Activated CD8-positive, alpha-beta memory T cell treated with anti-CD3 and anti-CD28 coated beads, Interleukin-2, amount 10 ng/mL, durations not matched to agents 7 days and 5 days (primary cell): ENCODE results near the gene BCAP31. TPM values are rescaled to one million over a fixed set of nuclear protein-coding genes. Genes with fewer than 3 reads are reported as not detected.
A peak's percentile ranks its signal among the peaks of the same experiment; 100 is the strongest.

Experiments used
- ATAC-seq: fragments of 150-1000 bp; cut with Tn5 transposase; one replicate; pipeline ENCODE4 v1.10.0; 2021; ENCODE audit warnings: moderate library complexity
- CTCF ChIA-PET: fragments of 350-600 bp; sonication (Branson Sonifier 250); formaldehyde crosslinking; loops from one replicate; lab custom pipeline; 2021; ENCODE audit warnings: antibody characterized with exemption; lab: Charles Lee
- DNase-seq: peaks from one replicate; pipeline ENCODE4 v3.0.0-alpha.2; 2020
- H3K27ac Mint-ChIP-seq: one replicate; pipeline ENCODE4 v1.8.0; 2021; ENCODE audit warnings: mild to moderate bottlenecking, mixed read lengths
- H3K27me3 Mint-ChIP-seq: one replicate; pipeline ENCODE4 v1.8.0; 2021; ENCODE audit warnings: mixed read lengths
- H3K36me3 Mint-ChIP-seq: one replicate; pipeline ENCODE4 v1.8.0; 2021; ENCODE audit warnings: mild to moderate bottlenecking, mixed read lengths
- H3K4me1 Mint-ChIP-seq: one replicate; pipeline ENCODE4 v1.8.0; 2021; ENCODE audit warnings: mixed read lengths
- H3K4me3 Mint-ChIP-seq: one replicate; pipeline ENCODE4 v1.8.0; 2021; ENCODE audit warnings: mild to moderate bottlenecking, moderate library complexity, mixed read lengths
- H3K9me3 Mint-ChIP-seq: one replicate; pipeline ENCODE4 v1.8.0; 2022; ENCODE audit warnings: low read depth, mixed read lengths
- total RNA-seq, 2 experiments: library from RNA; stranded (reverse); gene quantifications; one replicate each; pipeline ENCODE4 v1.2.3, GENCODE V29; 2021

BCAP31 gene
- 100 to 1,000 TPM; 137 to 148 TPM for total RNA-seq

GRCh38 chrX:153724252-153725038 is at the start of gene BCAP31, which contains the start of gene ABCD1:
TSS of gene BCAP31 (minus strand) at chrX:153724387. CDS start at chrX:153723244, 1,143 bp downstream.
TSS of gene ABCD1 (plus strand) at chrX:153724856. CDS start at chrX:153725267, 411 bp downstream.
- Mint-ChIP-seq H3K4me3 (peak within 1 kb of the TSS; percentile 90), H3K27ac (peak within 1 kb of the TSS; percentile 84), H3K27me3 (no peaks in the 10 kb centered on the region), H3K4me1 (peaks cover 39% of the 10 kb centered on the region), H3K36me3 (peaks cover 12% of the 10 kb centered on the region), H3K9me3 (no peaks in the 10 kb centered on the region)
- ATAC-seq (peak; percentile 76), DNase-seq (peak; percentile 92)
- CTCF ChIA-PET = no interaction called here

GRCh38 chrX:153773218-153773611 is 49.0 kb upstream of the BCAP31 start:
- CTCF ChIA-PET = interaction anchor here (1.1 kb wide), 1 partner anchor 10 kb away, joined by 3 read pairs; no protein-coding TSS in a partner anchor
- ATAC-seq = no peak
- H3K36me3 Mint-ChIP-seq = no peaks in the 10 kb centered on the region
- no peak for DNase-seq
- H3K27me3 Mint-ChIP-seq = no peaks in the 10 kb centered on the region
- H3K4me3 Mint-ChIP-seq = no peak overlapping the region
- no peaks in the 10 kb centered on the region for H3K9me3 Mint-ChIP-seq
- H3K27ac Mint-ChIP-seq = no peak overlapping the region
- H3K4me1 Mint-ChIP-seq = no peaks in the 10 kb centered on the region

GRCh38 chrX:153772316-153773217 is 48.4 kb upstream of the BCAP31 start:
- peaks cover 3% of the 10 kb centered on the region for H3K4me1 Mint-ChIP-seq
- CTCF ChIA-PET = interaction anchor here (1.1 kb wide), 1 partner anchor 9 kb away, joined by 3 read pairs; no protein-coding TSS in a partner anchor
- no peaks in the 10 kb centered on the region for H3K36me3 Mint-ChIP-seq

GRCh38 chrX:153771415-153772315 is 47.5 kb upstream of the BCAP31 start:
- no peak overlapping the region for H3K4me3 Mint-ChIP-seq
- H3K36me3 Mint-ChIP-seq = no peaks in the 10 kb centered on the region
- peaks cover 3% of the 10 kb centered on the region for H3K4me1 Mint-ChIP-seq
- H3K27ac Mint-ChIP-seq = no peak overlapping the region
- no peaks in the 10 kb centered on the region for H3K9me3 Mint-ChIP-seq
- no peaks in the 10 kb centered on the region for H3K27me3 Mint-ChIP-seq
- DNase-seq = no peak
- CTCF ChIA-PET = no interaction called here
- ATAC-seq = no peak

More at GRCh38 chrX:153772316-153773217, 48.4 kb upstream of the BCAP31 start:
- H3K4me3 Mint-ChIP-seq = no peak overlapping the region
- no peaks in the 10 kb centered on the region for H3K27me3 Mint-ChIP-seq
- no peaks in the 10 kb centered on the region for H3K9me3 Mint-ChIP-seq
- H3K27ac Mint-ChIP-seq = no peak overlapping the region
- ATAC-seq (no peak), DNase-seq (no peak)

- CTCF ChIA-PET = no interaction called here
- no peak for ATAC-seq
- no peaks in the 10 kb centered on the region for H3K27me3 Mint-ChIP-seq
Observed at GRCh38 chrX:153770601-153771414, 46.6 kb upstream of the BCAP31 start.

GRCh38 chrX:153769865-153770600 is 45.8 kb upstream of the BCAP31 start:
- peaks cover 5% of the 10 kb centered on the region for H3K4me1 Mint-ChIP-seq
- H3K4me3 Mint-ChIP-seq = no peak overlapping the region
- no peaks in the 10 kb centered on the region for H3K27me3 Mint-ChIP-seq
- DNase-seq = no peak
- no peaks in the 10 kb centered on the region for H3K36me3 Mint-ChIP-seq
- no peaks in the 10 kb centered on the region for H3K9me3 Mint-ChIP-seq
- H3K27ac Mint-ChIP-seq = no peak overlapping the region
- no peak for ATAC-seq
- CTCF ChIA-PET = no interaction called here

More at GRCh38 chrX:153770601-153771414, 46.6 kb upstream of the BCAP31 start:
- H3K4me1 Mint-ChIP-seq = peaks cover 5% of the 10 kb centered on the region
- no peaks in the 10 kb centered on the region for H3K36me3 Mint-ChIP-seq
- no peak overlapping the region for H3K4me3 Mint-ChIP-seq
- H3K9me3 Mint-ChIP-seq = no peaks in the 10 kb centered on the region
- no peak for DNase-seq
- H3K27ac Mint-ChIP-seq = no peak overlapping the region

GRCh38 chrX:153769158-153769864 is 45.1 kb upstream of the BCAP31 start:
- H3K27me3 Mint-ChIP-seq = no peaks in the 10 kb centered on the region
- H3K4me3 Mint-ChIP-seq = no peak overlapping the region
- no peaks in the 10 kb centered on the region for H3K36me3 Mint-ChIP-seq
- no peak for ATAC-seq
- no peak overlapping the region for H3K27ac Mint-ChIP-seq
- no peaks in the 10 kb centered on the region for H3K9me3 Mint-ChIP-seq
- peaks cover 5% of the 10 kb centered on the region for H3K4me1 Mint-ChIP-seq
- no peak for DNase-seq
- CTCF ChIA-PET = no interaction called here

GRCh38 chrX:153768311-153769157 is 44.3 kb upstream of the BCAP31 start:
- no peak overlapping the region for H3K4me3 Mint-ChIP-seq
- no peak overlapping the region for H3K27ac Mint-ChIP-seq
- ATAC-seq (no peak), DNase-seq (no peak)
- CTCF ChIA-PET = interaction anchor here (1.3 to 1.6 kb wide), 2 partner anchors 26 to 158 kb away, joined by 3 read pairs; partner anchors contain the start of genes IDH3G and SSR4
- H3K4me1 Mint-ChIP-seq = peaks cover 5% of the 10 kb centered on the region
- H3K9me3 Mint-ChIP-seq = no peaks in the 10 kb centered on the region
- no peaks in the 10 kb centered on the region for H3K36me3 Mint-ChIP-seq
- no peaks in the 10 kb centered on the region for H3K27me3 Mint-ChIP-seq

GRCh38 chrX:153767674-153768055 is 43.5 kb upstream of the BCAP31 start:
- Mint-ChIP-seq H3K27ac (no peak overlapping the region), H3K36me3 (no peaks in the 10 kb centered on the region), H3K4me1 (peaks cover 5% of the 10 kb centered on the region), H3K27me3 (no peaks in the 10 kb centered on the region), H3K9me3 (no peaks in the 10 kb centered on the region), H3K4me3 (no peak overlapping the region)
- ATAC-seq (no peak), DNase-seq (no peak)
- CTCF ChIA-PET = interaction anchor here (1.3 to 1.6 kb wide), 2 partner anchors 27 to 159 kb away, joined by 3 read pairs; partner anchors contain the start of genes IDH3G and SSR4

- Mint-ChIP-seq H3K27ac (no peak overlapping the region), H3K4me3 (no peak overlapping the region), H3K4me1 (peaks cover 5% of the 10 kb centered on the region), H3K27me3 (no peaks in the 10 kb centered on the region), H3K36me3 (no peaks in the 10 kb centered on the region), H3K9me3 (no peaks in the 10 kb centered on the region)
- ATAC-seq (no peak), DNase-seq (no peak)
- CTCF ChIA-PET = interaction anchor here (1.3 to 1.6 kb wide), 3 partner anchors 27 to 180 kb away, joined by 3 to 5 read pairs (median 3); partner anchors contain the start of genes IDH3G and SSR4
Observed at GRCh38 chrX:153766871-153767673, 42.9 kb upstream of the BCAP31 start.
